HG02852 (cell line): ENCODE results near the gene KANSL1L.

Source experiments
- ATAC-seq: cut with Tn5 transposase; IDR thresholded peaks from one replicate; pipeline ENCODE4 v1.9.1; 2021; ENCODE audit warnings: mild to moderate bottlenecking, moderate library complexity; ENCODE audit not compliant: unreplicated experiment

KANSL1L gene

DNA sequence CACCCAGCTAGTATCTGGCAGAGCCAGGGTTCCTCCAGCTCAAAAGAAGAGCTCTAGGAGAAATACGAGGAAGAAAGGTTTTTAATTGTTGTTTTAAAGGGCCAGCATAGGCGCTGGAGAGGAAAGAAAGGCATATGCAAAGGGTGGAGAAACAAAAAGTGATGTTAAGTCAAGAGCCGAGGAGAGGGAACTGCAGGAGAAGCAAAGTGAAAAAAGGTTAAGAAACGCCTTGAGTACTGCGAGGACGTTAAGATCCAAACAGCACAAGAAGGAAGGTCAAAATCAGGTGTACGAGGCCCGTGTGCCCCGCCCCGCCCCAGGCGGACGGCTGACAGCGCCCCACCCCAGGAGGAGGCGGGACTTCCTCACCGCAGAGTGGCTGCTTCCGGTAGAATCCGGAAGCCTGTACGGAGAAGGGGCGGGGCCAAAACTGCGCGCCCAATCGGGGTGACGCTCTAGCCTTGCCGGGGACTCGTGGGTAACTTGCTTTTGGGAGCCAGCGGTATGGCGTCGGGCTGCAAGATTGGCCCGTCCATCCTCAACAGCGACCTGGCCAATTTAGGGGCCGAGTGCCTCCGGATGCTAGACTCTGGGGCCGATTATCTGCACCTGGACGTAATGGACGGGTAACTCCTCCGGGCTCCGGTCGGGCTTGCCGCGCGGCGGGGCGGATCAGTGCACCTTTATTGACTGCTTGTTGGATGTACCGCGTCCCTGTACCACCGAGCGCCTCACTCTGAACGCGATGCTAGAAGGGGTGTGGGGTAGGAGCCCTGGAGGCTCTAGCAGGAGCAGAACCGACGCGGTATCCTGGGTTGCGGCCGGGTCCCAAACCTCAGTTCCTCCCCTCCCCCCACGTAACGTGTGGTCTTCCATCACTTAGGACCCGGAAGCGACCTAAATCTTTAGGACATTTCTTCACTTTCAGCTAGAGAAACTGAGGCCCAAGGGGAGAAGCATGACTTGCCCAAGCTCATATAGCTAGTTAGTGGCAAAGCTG is 168.8 kb downstream of the KANSL1L start, which contains the start of gene RPE:
RPE (plus strand) TSS at position 481 of the 1,000 bp plus-strand sequence; CDS start at position 505, 24 bp downstream.
- peak; percentile 99 for ATAC-seq

DNA sequence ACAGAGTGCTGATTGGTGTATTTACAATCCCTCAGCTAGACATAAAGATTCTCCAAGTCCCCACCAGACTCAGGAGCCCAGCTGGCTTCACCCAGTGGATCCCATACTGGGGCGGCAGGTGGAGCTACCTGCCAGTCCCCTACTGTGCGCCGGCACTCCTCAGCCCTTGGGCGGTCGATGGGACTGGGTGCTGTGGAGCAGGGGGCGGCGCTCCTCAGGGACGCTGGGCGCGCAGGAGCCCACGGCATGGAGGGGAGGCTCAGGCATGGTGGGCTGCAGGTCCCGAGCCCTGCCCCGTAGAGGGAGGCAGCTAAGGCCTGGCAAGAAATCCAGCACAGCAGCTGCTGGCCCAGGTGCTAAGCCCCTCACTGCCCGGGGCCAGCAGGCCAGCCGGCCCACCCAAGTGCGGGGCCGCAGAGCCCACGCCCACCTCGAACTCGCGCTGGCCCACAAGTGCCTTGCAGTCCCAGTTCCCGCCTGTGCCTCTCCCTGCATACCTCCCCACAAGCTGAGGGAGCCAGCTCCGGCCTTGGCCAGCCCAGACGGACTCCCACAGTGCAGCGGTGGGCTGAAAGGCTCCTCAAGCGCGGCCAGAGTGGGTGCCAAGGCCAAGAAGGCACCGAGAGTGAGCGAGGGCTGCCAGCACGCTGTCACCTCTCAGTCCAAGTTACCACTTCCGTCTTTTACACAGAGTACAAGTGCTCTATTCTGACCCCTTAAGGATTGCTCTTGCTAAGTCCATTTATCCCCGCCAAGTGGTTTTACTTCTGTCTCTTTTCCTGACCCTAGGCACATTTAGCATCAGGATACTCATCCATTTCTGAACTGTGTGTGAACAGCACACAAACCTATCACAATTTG is 170.5 kb downstream of the KANSL1L start:
- ATAC-seq = no peak

DNA sequence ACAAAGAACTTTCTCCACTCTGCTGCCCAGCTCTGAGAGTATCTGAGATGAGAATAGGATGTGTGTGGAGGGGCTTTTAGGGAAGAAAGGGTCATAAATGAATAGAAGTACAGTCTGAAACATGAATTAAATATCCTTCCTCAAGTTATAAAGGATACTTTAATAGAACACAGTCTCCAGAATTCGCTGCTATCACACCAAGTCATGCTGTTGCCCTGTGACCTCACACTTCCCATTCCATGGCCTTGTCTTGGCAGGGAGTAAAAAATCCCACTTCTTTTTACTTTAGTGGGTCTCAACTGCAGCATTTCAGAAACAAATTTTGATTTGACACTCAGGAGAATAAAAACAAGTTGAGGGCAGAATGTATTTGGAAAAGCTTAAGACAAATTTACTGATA is 172.6 kb downstream of the KANSL1L start:
- ATAC-seq = no peak

DNA sequence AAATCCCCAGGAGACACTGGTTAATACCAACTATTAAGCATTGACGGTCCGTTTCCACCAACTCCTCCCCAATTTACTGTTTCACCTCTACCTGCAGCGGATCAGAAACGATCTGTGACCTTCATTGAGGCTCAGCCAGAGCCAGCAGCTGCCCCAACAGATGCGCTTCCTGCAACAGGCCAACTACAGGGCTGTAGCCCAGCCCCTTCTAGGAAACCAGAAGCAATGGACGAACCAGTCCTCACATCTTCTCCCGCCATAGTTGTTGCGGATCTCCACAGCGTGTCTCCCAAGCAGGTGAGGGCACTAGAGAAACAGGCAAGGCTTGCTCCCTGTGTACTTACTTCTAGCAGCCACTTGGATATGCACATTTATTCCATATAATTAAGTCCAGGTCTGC is 177.2 kb downstream of the KANSL1L start:
- ATAC-seq = no peak

DNA sequence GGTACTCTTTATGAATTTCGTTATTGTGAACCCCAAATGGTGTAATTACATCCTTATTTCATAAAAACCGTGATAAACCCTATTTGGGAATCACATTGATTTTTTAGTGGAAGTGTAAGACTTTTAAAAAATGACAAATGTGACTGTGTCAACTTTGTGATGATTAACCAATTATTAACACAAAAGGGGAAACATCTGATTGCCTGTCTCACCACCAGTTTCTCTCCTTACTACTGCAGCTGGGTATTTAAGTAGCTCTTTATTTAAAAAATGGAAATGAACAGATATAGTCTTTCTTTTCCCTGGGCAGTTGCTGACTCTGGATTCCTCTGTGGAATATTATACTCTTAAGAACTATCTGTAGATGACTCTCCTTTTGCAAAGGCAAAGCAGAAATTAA is 180.4 kb downstream of the KANSL1L start:
- ATAC-seq = no peak

DNA sequence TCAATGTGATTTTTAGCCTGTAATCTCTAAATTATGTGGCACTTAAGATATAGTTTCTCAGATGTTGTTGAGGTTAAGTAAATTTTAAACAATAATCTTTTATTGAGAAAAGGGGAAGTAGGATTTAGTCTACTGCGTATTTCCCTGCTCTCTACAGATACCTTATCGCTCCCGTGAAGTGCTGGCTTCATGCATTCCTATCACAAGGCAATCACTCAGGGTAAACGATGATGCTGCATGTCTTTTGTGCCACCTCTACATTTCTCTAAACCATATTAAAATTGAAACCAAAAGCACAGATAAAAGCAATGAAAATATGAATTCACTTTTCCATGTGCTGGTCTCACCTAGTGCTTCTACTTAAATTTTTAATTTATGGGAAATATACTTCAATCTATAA is 183.2 kb downstream of the KANSL1L start:
- ATAC-seq = no peak

DNA sequence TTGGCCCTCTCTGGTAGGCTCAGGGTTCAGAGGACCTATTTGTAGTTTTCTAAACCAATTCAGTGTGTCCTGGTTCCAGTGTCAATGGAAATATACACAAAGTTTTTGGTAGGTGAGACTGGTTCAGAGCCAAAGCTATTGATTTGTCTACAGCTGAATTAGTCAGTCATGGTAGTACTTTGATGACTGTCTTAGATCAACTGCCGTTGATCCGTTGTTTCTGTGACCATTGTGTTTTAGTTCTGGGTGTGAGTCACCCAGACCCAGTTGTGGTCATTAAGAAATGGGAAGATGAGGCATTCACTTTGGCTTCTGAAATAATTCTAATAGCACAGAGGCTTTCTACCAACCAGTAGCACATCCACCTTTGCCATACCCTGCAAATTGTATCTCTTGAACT is 184.8 kb downstream of the KANSL1L start:
- no peak for ATAC-seq

DNA sequence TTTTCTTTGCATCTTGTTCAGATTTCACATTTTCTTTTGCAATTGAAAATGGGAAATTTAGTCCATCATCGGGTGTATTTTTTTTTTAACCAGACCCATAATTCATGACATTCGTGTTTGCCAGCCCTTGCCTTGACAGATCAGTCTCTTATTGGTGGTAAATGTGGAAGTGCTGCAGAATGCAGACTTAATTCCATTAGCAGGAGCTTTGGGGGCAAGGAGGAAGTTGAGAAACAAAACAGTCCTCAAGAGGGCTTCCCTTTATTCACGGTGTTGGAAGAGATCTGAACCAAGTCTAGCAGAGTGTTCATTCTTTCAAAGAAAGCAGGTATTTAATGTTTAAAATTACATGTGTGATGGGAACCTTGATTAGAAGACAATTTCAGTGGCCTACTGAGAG is 185.3 kb downstream of the KANSL1L start:
- ATAC-seq = no peak

DNA sequence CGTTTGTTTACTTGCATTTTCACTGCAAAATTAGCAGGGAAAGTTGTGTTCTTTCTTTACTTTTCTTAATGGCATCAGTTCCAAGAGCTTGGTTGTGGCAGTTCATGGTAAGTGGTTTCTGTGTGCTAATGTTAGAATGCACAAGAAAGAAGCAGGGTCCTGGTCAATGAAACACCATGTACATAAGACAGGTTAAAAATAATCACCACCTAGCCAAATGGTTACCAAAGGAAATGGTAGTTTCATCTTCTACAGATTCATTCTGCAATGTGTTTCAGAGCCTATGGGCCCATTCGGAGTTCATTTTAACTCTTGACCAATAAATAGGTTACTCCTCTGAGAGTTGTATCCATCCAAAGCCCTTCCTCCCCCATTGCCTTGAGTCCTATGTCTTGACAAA is 186.9 kb downstream of the KANSL1L start:
- no peak for ATAC-seq

DNA sequence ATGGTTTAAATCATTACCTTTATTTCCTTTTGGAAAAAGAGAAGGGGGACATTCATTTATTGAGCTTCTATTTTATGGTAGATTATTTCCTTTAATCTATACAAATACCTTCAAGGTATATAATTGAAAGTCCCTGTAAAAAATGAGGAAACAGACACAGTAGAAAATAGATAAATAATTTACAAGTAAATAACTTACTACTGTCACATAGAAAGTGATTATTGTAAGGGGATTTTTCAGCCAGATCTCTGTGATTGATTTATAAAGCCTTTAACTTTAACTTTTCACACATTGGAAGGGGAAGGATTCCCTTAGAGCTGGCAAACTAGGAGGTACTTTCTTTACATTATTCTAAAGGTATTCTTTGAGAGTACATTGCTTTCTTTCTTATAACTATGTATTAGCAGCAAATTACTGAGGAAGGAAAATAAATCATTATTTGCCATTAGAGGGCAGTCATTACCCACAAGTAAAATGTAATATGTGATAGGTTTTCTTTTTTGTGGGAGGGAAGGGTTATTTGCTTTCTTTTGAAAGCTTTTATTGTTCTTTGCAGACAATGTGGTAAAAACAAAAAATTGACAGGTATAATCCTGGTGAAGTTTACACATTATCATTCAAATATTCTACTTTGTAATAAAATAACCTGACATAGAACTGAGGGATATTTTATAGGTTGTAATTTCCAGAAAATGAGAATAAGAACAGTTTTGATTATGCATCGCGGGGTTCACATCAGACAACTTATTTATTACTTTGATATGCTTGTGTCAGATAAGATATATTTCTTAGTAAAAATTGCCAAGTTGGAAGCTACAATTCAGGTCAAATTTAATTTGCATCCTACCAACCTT is 193.6 kb downstream of the KANSL1L start:
- ATAC-seq = peak; percentile 61

DNA sequence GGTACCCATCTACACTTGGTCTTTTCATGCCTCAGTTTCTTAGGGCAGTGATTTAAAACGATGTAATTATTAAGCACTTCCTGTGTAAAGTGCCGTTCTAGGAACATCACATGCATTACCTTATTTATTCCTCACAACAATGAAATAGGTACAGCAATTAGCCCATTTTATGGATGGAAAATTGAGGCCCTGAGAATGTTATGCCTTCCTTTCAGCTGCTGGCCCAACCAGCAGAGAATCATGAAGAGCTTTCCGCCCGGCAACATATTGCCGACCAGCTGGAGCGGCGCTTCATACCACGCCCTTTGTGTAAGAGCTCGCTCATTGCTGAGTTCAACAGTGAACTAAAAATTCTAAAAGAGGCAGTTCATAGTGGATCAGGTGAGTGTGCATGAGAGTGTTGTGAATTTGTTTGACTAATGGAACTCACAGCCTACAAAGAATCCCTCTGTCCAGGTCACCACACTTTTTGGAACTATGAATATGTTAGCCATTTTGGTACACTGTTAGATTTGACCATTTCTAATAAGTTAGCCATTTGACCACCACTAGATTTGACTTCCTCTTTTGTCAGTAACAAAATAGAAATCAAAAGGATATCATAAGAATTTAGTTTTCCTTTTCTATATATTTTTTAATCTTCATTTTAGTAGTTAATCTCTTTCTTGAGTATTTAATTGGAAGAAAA is 194.4 kb downstream of the KANSL1L start:
- no peak for ATAC-seq

DNA sequence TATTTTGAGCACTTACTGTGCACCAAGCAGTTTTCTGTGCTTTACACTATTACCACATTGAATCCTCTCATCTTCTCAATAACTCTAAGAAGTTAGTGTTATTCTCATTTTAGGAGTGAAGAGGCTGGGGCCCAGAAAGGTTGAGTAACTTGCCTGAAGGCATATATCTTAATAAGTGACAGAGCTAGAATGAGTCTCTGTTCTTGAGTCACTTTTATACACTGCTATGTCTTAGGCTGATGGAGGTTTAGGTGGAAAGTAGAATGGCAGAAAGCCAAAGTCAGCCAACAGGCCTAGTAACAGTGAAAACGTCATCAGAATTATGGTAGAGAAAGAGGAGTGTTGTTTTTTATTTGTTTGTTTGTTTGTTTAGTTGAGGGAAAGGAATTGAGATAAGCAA is 196.6 kb downstream of the KANSL1L start:
- no peak for ATAC-seq

DNA sequence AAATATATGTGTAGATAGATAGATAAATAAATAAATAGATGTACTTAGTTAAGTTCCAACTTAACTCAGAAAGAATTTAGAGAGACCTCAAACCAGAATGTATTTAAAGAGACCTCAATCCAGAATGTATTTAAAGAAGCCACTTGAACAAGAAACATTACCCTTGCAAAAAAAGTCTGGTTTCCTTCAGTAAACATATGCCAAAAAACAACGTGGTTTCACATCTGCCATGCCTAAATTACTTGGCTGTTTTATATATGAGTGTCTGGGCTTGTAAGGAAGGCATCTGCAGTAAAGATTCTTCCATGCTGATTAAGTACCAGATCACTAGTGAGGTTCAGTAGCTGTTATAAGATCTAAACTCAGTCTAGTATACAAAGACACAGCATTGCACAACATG is 197.9 kb downstream of the KANSL1L start:
- no peak for ATAC-seq
